ENCODE measurements around the gene GPATCH2.

Gene GPATCH2

GRCh38 chr1:217471403-217471802, 159.5 kb downstream of the GPATCH2 start:
- H3K9ac ChIP-seq (ENCODE audit: low read depth, low read length): no peak overlapping the region
- H3K4me1 ChIP-seq (ENCODE audit: insufficient read depth, low read length): no peaks in the 10 kb centered on the region
- no peaks in the 10 kb centered on the region for H3K36me3 ChIP-seq (ENCODE audit: insufficient read depth, low read length)
- H3K9me3 ChIP-seq (ENCODE audit: control insufficient read depth, insufficient read depth, low read length): no peaks in the 10 kb centered on the region

- H3K9me3 ChIP-seq (ENCODE audit: control insufficient read depth, insufficient read depth, low read length): peaks cover 7% of the 10 kb centered on the region; the same call in 1 of the 2 replicates
- H3K4me1 ChIP-seq (ENCODE audit: insufficient read depth, low read length): no peaks in the 10 kb centered on the region
- H3K36me3 ChIP-seq (ENCODE audit: insufficient read depth, low read length): no peaks in the 10 kb centered on the region
- H3K9ac ChIP-seq (ENCODE audit: low read depth, low read length): no peak overlapping the region
These were observed 160.9 kb downstream of the GPATCH2 start for GRCh38 chr1:217469983-217470382.

GRCh38 chr1:217465102-217465501, 165.8 kb downstream of the GPATCH2 start:
- H3K36me3 ChIP-seq (ENCODE audit: insufficient read depth, low read length): no peaks in the 10 kb centered on the region
- peaks cover 7% of the 10 kb centered on the region; the same call in 1 of the 2 replicates for H3K9me3 ChIP-seq (ENCODE audit: control insufficient read depth, insufficient read depth, low read length)
- H3K9ac ChIP-seq (ENCODE audit: low read depth, low read length): no peak overlapping the region
- H3K4me1 ChIP-seq (ENCODE audit: insufficient read depth, low read length): no peaks in the 10 kb centered on the region

GRCh38 chr1:217462666-217463065, 168.2 kb downstream of the GPATCH2 start:
- no peak overlapping the region for H3K9ac ChIP-seq (ENCODE audit: low read depth, low read length)
- peaks cover 7% of the 10 kb centered on the region; the same call in 1 of the 2 replicates for H3K9me3 ChIP-seq (ENCODE audit: control insufficient read depth, insufficient read depth, low read length)
- no peaks in the 10 kb centered on the region for H3K36me3 ChIP-seq (ENCODE audit: insufficient read depth, low read length)

GRCh38 chr1:217462159-217462558, 168.7 kb downstream of the GPATCH2 start:
- Histone ChIP-seq H3K9ac (ENCODE audit: low read depth, low read length) (no peak overlapping the region), H3K9me3 (ENCODE audit: control insufficient read depth, insufficient read depth, low read length) (peaks cover 7% of the 10 kb centered on the region; the same call in 1 of the 2 replicates), H3K36me3 (ENCODE audit: insufficient read depth, low read length) (no peaks in the 10 kb centered on the region), H3K4me1 (ENCODE audit: insufficient read depth, low read length) (no peaks in the 10 kb centered on the region)

More at GRCh38 chr1:217462666-217463065, 168.2 kb downstream of the GPATCH2 start:
- H3K4me1 ChIP-seq (ENCODE audit: insufficient read depth, low read length): no peaks in the 10 kb centered on the region

- H3K4me1 ChIP-seq (ENCODE audit: insufficient read depth, low read length): no peaks in the 10 kb centered on the region
- no peak overlapping the region for H3K9ac ChIP-seq (ENCODE audit: low read depth, low read length)
- H3K36me3 ChIP-seq (ENCODE audit: insufficient read depth, low read length): no peaks in the 10 kb centered on the region
- no peaks in the 10 kb centered on the region for H3K9me3 ChIP-seq (ENCODE audit: control insufficient read depth, insufficient read depth, low read length)
These were observed 173.9 kb downstream of the GPATCH2 start for GRCh38 chr1:217457016-217457415.

- Histone ChIP-seq H3K4me1 (ENCODE audit: insufficient read depth, low read length) (no peaks in the 10 kb centered on the region), H3K36me3 (ENCODE audit: insufficient read depth, low read length) (no peaks in the 10 kb centered on the region), H3K9ac (ENCODE audit: low read depth, low read length) (no peak overlapping the region), H3K9me3 (ENCODE audit: control insufficient read depth, insufficient read depth, low read length) (no peaks in the 10 kb centered on the region)
These were observed 174.6 kb downstream of the GPATCH2 start for GRCh38 chr1:217456261-217456660.

GRCh38 chr1:217453816-217454215, 177.1 kb downstream of the GPATCH2 start:
- no peaks in the 10 kb centered on the region for H3K9me3 ChIP-seq (ENCODE audit: control insufficient read depth, insufficient read depth, low read length)
- H3K9ac ChIP-seq (ENCODE audit: low read depth, low read length): no peak overlapping the region
- no peaks in the 10 kb centered on the region for H3K36me3 ChIP-seq (ENCODE audit: insufficient read depth, low read length)
- H3K4me1 ChIP-seq (ENCODE audit: insufficient read depth, low read length): no peaks in the 10 kb centered on the region

- Histone ChIP-seq H3K36me3 (ENCODE audit: insufficient read depth, low read length) (no peaks in the 10 kb centered on the region), H3K9ac (ENCODE audit: low read depth, low read length) (no peak overlapping the region), H3K9me3 (ENCODE audit: control insufficient read depth, insufficient read depth, low read length) (no peaks in the 10 kb centered on the region), H3K4me1 (ENCODE audit: insufficient read depth, low read length) (no peaks in the 10 kb centered on the region)
These were observed 181.5 kb downstream of the GPATCH2 start for GRCh38 chr1:217449370-217449769.

- Histone ChIP-seq H3K9me3 (ENCODE audit: control insufficient read depth, insufficient read depth, low read length) (no peaks in the 10 kb centered on the region; the same call in 1 of the 2 replicates), H3K4me1 (ENCODE audit: insufficient read depth, low read length) (no peaks in the 10 kb centered on the region), H3K9ac (ENCODE audit: low read depth, low read length) (no peak overlapping the region), H3K36me3 (ENCODE audit: insufficient read depth, low read length) (no peaks in the 10 kb centered on the region)
These were observed 187.0 kb downstream of the GPATCH2 start for GRCh38 chr1:217443845-217444244.

- Histone ChIP-seq H3K9ac (ENCODE audit: low read depth, low read length) (no peak overlapping the region), H3K36me3 (ENCODE audit: insufficient read depth, low read length) (no peaks in the 10 kb centered on the region), H3K9me3 (ENCODE audit: control insufficient read depth, insufficient read depth, low read length) (no peaks in the 10 kb centered on the region), H3K4me1 (ENCODE audit: insufficient read depth, low read length) (no peaks in the 10 kb centered on the region)
These were observed 193.5 kb downstream of the GPATCH2 start for GRCh38 chr1:217437376-217437775.

- Histone ChIP-seq H3K9me3 (ENCODE audit: control insufficient read depth, insufficient read depth, low read length) (no peaks in the 10 kb centered on the region), H3K36me3 (ENCODE audit: insufficient read depth, low read length) (no peaks in the 10 kb centered on the region; the same call in 1 of the 2 replicates), H3K4me1 (ENCODE audit: insufficient read depth, low read length) (no peaks in the 10 kb centered on the region), H3K9ac (ENCODE audit: low read depth, low read length) (no peak overlapping the region)
These were observed 195.7 kb downstream of the GPATCH2 start for GRCh38 chr1:217435204-217435603.

GRCh38 chr1:217433664-217434063, 197.2 kb downstream of the GPATCH2 start:
- Histone ChIP-seq H3K9ac (ENCODE audit: low read depth, low read length) (no peak overlapping the region), H3K36me3 (ENCODE audit: insufficient read depth, low read length) (no peaks in the 10 kb centered on the region; the same call in 1 of the 2 replicates), H3K4me1 (ENCODE audit: insufficient read depth, low read length) (no peaks in the 10 kb centered on the region), H3K9me3 (ENCODE audit: control insufficient read depth, insufficient read depth, low read length) (no peaks in the 10 kb centered on the region)

GRCh38 chr1:217432339-217432738, 198.6 kb downstream of the GPATCH2 start:
- Histone ChIP-seq H3K36me3 (ENCODE audit: insufficient read depth, low read length) (no peaks in the 10 kb centered on the region; the same call in 1 of the 2 replicates), H3K9me3 (ENCODE audit: control insufficient read depth, insufficient read depth, low read length) (no peaks in the 10 kb centered on the region), H3K4me1 (ENCODE audit: insufficient read depth, low read length) (no peaks in the 10 kb centered on the region), H3K9ac (ENCODE audit: low read depth, low read length) (no peak overlapping the region)

- Histone ChIP-seq H3K9ac (ENCODE audit: low read depth, low read length) (no peak overlapping the region), H3K9me3 (ENCODE audit: control insufficient read depth, insufficient read depth, low read length) (no peaks in the 10 kb centered on the region), H3K36me3 (ENCODE audit: insufficient read depth, low read length) (no peaks in the 10 kb centered on the region; the same call in 1 of the 2 replicates), H3K4me1 (ENCODE audit: insufficient read depth, low read length) (no peaks in the 10 kb centered on the region)
These were observed 199.5 kb downstream of the GPATCH2 start for GRCh38 chr1:217431395-217431794.

GRCh38 chr1:217425422-217425821, 205.5 kb downstream of the GPATCH2 start:
- H3K9ac ChIP-seq (ENCODE audit: low read depth, low read length): no peak overlapping the region
- no peaks in the 10 kb centered on the region for H3K4me1 ChIP-seq (ENCODE audit: insufficient read depth, low read length)
- no peaks in the 10 kb centered on the region for H3K9me3 ChIP-seq (ENCODE audit: control insufficient read depth, insufficient read depth, low read length)
- H3K36me3 ChIP-seq (ENCODE audit: insufficient read depth, low read length): no peaks in the 10 kb centered on the region
